ENCODE data around the gene TTC39A.

DNA sequence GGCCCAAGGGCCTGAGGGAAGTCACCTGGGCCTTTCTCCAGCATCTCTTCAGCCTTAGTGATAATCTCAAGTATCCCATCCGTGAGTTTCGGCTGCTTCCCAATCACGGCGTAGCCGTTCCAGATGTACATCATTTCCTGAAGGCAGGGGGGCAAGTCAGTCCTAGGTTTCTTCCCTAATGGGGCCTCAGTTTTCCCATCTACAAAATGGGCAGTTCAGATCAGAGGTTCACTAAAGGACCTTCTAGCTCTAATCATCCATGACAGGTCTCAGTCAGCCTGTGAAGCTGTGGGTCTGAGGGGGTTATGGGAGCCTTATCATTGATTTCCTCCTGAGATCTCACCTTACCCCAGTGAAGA lies 39.9 kb downstream of the TTC39A start:
- TF ChIP-seq, protein P1, sequence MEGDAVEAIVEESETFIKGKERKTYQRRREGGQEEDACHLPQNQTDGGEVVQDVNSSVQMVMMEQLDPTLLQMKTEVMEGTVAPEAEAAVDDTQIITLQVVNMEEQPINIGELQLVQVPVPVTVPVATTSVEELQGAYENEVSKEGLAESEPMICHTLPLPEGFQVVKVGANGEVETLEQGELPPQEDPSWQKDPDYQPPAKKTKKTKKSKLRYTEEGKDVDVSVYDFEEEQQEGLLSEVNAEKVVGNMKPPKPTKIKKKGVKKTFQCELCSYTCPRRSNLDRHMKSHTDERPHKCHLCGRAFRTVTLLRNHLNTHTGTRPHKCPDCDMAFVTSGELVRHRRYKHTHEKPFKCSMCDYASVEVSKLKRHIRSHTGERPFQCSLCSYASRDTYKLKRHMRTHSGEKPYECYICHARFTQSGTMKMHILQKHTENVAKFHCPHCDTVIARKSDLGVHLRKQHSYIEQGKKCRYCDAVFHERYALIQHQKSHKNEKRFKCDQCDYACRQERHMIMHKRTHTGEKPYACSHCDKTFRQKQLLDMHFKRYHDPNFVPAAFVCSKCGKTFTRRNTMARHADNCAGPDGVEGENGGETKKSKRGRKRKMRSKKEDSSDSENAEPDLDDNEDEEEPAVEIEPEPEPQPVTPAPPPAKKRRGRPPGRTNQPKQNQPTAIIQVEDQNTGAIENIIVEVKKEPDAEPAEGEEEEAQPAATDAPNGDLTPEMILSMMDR (IDR thresholded peaks at IDR 0.05): no peak
- TF ChIP-seq ZFX (IDR thresholded peaks at IDR 0.05; ENCODE audit: borderline replicate concordance): no peak
